GM19240 (cell line): ENCODE results near the gene LCE1F.

Experiments used
- DNase-seq: peaks from one replicate; pipeline ENCODE4 v3.0.0; 2011; ENCODE audit warnings: low spot score; ENCODE audit not compliant: insufficient read length

Gene LCE1F

GRCh38 chr1:152776361-152776760, 1.4 kb downstream of the LCE1F start:
- no peak for DNase-seq

GRCh38 chr1:152777510-152778137, 2.7 kb downstream of the LCE1F start:
- no peak for DNase-seq

GRCh38 chr1:152783095-152783494, 8.2 kb downstream of the LCE1F start:
- DNase-seq = no peak

GRCh38 chr1:152786077-152786476, 11.1 kb downstream of the LCE1F start, which contains the start of gene LCE1E:
TSS of gene LCE1E (plus strand) at chr1:152786257. CDS start at chr1:152787300, 1,043 bp downstream.
- DNase-seq = no peak

GRCh38 chr1:152795686-152796085, 20.7 kb downstream of the LCE1F start:
- DNase-seq = no peak

GRCh38 chr1:152796421-152796820, 21.5 kb downstream of the LCE1F start, which contains the start of gene LCE1D:
TSS of gene LCE1D (plus strand) at chr1:152796721. CDS start at chr1:152797795, 1,074 bp downstream.
- no peak for DNase-seq

- no peak for DNase-seq
Measured at GRCh38 chr1:152801333-152801732, 26.4 kb downstream of the LCE1F start.

- no peak for DNase-seq
Measured at GRCh38 chr1:152806576-152806975, 31.6 kb downstream of the LCE1F start, which contains the start of gene LCE1C. TSS of gene LCE1C (minus strand) at chr1:152806651. CDS start at chr1:152805478, 1,173 bp downstream.

- DNase-seq = no peak
Measured at GRCh38 chr1:152811050-152811449, 36.1 kb downstream of the LCE1F start.

- DNase-seq = no peak
Measured at GRCh38 chr1:152811671-152812070, 36.7 kb downstream of the LCE1F start, which contains the start of gene LCE1B. TSS of gene LCE1B (plus strand) at chr1:152811971. CDS start at chr1:152812447, 476 bp downstream.

- DNase-seq = no peak
Measured at GRCh38 chr1:152817309-152817708, 42.4 kb downstream of the LCE1F start.

- no peak for DNase-seq
Measured at GRCh38 chr1:152823294-152823693, 48.4 kb downstream of the LCE1F start.

GRCh38 chr1:152824964-152825363, 50.0 kb downstream of the LCE1F start:
- DNase-seq = no peak
